ENCODE results near the gene ANKFY1. TPM values are rescaled to one million over a fixed set of nuclear protein-coding genes. Genes with fewer than 3 reads are reported as not detected.
A peak's percentile ranks its signal among the peaks of the same experiment; 100 is the strongest.

The ANKFY1 gene
- total RNA-seq, 1 experiment from 2014 or later, result 29.5 TPM

- Histone ChIP-seq H3K4me1 (replicated peaks) (no peaks in the 10 kb centered on the region), H3K4me3 (no peak overlapping the region), H3K9me3 (replicated peaks) (no peaks in the 10 kb centered on the region), H3K27me3 (replicated peaks) (no peaks in the 10 kb centered on the region), H3K27ac (no peak overlapping the region), H3K36me3 (peaks cover 97% of the 10 kb centered on the region)
- no peak for DNase-seq (ENCODE audit: low read depth in 1 of 2, low spot score in 2 of 2)
Measured at GRCh38 chr17:4174556-4174955, 89.2 kb downstream of the ANKFY1 start.

- H3K36me3 ChIP-seq, result peaks cover 97% of the 10 kb centered on the region
- no peak overlapping the region for H3K4me3 ChIP-seq
- no peak overlapping the region for H3K27ac ChIP-seq
- no peaks in the 10 kb centered on the region for H3K9me3 ChIP-seq (replicated peaks)
- no peaks in the 10 kb centered on the region for H3K27me3 ChIP-seq (replicated peaks)
- DNase-seq (ENCODE audit: low read depth in 1 of 2, low spot score in 2 of 2), result no peak
- no peaks in the 10 kb centered on the region for H3K4me1 ChIP-seq (replicated peaks)
Measured at GRCh38 chr17:4173781-4174180, 90.0 kb downstream of the ANKFY1 start.

DNA sequence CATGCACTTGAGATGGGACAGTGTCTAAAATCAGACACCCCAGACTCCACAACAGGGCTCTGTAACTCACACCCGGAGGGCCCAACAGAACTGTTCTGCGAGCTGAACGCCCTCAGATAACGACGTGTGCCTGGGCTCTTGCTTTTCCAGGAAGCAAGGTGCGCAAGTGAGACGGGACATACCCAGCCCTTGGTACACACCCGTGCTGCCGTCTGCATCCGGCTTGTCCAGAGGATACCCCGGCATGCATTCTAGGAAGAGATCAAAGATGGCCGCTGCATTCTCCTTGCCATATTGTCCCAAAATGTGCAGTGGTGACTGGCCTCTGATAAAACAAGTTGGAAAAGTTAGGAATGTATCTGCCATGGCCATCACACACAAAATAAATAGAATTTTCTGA lies 91.4 kb downstream of the ANKFY1 start:
- no peaks in the 10 kb centered on the region for H3K4me1 ChIP-seq (replicated peaks)
- H3K27me3 ChIP-seq (replicated peaks), result no peaks in the 10 kb centered on the region
- no peak overlapping the region for H3K27ac ChIP-seq
- H3K36me3 ChIP-seq, result peaks cover 95% of the 10 kb centered on the region
- H3K4me3 ChIP-seq, result no peak overlapping the region
- no peaks in the 10 kb centered on the region for H3K9me3 ChIP-seq (replicated peaks)
- no peak for DNase-seq (ENCODE audit: low read depth in 1 of 2, low spot score in 2 of 2)

GRCh38 chr17:4170639-4171280 lies 93.0 kb downstream of the ANKFY1 start:
- Histone ChIP-seq H3K4me3 (no peak overlapping the region), H3K27me3 (replicated peaks) (no peaks in the 10 kb centered on the region), H3K4me1 (replicated peaks) (no peaks in the 10 kb centered on the region), H3K9me3 (replicated peaks) (no peaks in the 10 kb centered on the region), H3K27ac (no peak overlapping the region), H3K36me3 (peaks cover 82% of the 10 kb centered on the region)
- DNase-seq (ENCODE audit: low read depth in 1 of 2, low spot score in 2 of 2), result no peak

DNA sequence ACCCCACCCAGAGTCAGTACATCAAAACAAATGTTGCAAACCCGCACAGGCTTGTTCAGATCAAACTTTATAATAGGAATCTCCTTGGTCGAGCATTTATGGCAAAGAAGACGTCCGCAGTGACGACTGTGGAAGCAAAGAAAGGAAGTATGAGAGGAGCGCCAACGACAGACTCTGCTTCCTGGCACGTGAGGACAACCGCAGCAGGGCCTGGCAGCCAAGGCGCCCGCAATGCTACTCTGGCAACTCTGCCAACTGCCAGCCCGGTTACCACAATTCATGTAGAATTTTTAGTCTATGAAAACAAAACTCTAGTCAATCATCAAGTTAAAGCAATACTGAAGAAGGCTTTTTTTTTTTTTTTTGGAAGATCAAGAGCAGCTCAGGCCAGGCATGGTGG lies 96.0 kb downstream of the ANKFY1 start:
- Histone ChIP-seq H3K27me3 (replicated peaks) (no peaks in the 10 kb centered on the region), H3K4me1 (replicated peaks) (peaks cover 5% of the 10 kb centered on the region), H3K36me3 (peaks cover 73% of the 10 kb centered on the region), H3K9me3 (replicated peaks) (no peaks in the 10 kb centered on the region), H3K27ac (no peak overlapping the region), H3K4me3 (no peak overlapping the region)
- no peak for DNase-seq (ENCODE audit: low read depth in 1 of 2, low spot score in 2 of 2)

GRCh38 chr17:4166419-4166818 lies 97.4 kb downstream of the ANKFY1 start:
- Histone ChIP-seq H3K27ac (no peak overlapping the region), H3K4me3 (no peak overlapping the region), H3K27me3 (replicated peaks) (no peaks in the 10 kb centered on the region), H3K36me3 (peaks cover 59% of the 10 kb centered on the region), H3K4me1 (replicated peaks) (peaks cover 19% of the 10 kb centered on the region), H3K9me3 (replicated peaks) (no peaks in the 10 kb centered on the region)
- DNase-seq (ENCODE audit: low read depth in 1 of 2, low spot score in 2 of 2), result no peak

DNA sequence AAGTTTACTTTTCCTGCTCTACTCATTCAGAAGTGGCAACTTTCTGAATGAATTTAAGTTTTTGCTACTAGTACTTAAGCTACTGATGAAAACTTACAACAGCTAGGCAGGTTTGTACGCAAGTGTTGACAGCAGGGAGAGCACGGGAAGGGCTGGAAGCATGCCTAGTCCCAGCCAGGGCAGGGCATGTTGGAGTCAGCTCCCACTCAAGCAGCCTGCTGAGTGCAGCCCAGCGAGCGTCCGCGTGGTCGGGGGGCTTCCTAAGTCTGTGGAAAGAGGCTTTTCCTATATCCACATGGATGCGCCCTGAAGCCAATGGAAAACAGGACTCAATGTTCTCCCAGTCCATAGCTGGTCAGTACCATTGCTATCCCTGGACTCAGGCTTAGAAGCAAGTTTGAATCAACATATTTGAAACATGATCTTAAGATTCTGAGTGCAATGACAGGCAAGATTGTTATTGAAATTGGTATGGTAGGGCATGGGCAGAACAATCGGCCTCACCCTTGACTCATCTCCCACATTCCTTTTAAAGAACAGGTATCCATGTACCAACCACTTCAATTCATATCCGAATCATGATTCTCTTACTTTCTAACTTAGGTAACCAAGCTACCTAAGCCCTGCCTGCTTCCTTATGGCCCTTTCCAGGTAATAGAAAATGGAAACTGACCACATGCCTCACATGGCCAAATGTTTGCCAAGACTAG lies 98.3 kb downstream of the ANKFY1 start:
- no peaks in the 10 kb centered on the region for H3K27me3 ChIP-seq (replicated peaks)
- H3K27ac ChIP-seq, result no peak overlapping the region
- H3K4me1 ChIP-seq (replicated peaks), result peaks cover 28% of the 10 kb centered on the region
- H3K9me3 ChIP-seq (replicated peaks), result no peaks in the 10 kb centered on the region
- H3K4me3 ChIP-seq, result no peak overlapping the region
- DNase-seq (ENCODE audit: low read depth in 1 of 2, low spot score in 2 of 2), result no peak
- H3K36me3 ChIP-seq, result peaks cover 51% of the 10 kb centered on the region

DNA sequence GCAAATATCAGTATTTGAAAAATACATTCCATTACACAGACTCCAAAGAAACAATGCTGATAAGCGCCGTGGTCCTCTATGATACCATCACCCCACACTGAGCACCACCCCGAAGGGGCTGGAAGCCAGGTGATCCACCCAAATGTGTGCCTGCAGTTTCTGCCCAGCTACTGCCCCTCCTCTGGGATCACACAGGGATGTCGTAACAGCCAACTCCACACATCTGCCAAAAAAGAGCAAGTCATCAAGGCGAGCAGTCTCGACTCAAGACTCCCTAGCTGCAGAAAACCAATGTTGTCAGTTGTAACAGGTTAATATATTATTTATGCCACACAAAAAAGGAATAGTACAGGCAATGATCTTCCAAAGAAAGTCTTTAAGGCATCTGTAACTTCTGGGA lies 99.8 kb downstream of the ANKFY1 start:
- Histone ChIP-seq H3K9me3 (replicated peaks) (no peaks in the 10 kb centered on the region), H3K4me1 (replicated peaks) (peaks cover 28% of the 10 kb centered on the region), H3K4me3 (no peak overlapping the region), H3K27me3 (replicated peaks) (no peaks in the 10 kb centered on the region), H3K36me3 (peaks cover 36% of the 10 kb centered on the region), H3K27ac (no peak overlapping the region)
- DNase-seq (ENCODE audit: low read depth in 1 of 2, low spot score in 2 of 2), result no peak

DNA sequence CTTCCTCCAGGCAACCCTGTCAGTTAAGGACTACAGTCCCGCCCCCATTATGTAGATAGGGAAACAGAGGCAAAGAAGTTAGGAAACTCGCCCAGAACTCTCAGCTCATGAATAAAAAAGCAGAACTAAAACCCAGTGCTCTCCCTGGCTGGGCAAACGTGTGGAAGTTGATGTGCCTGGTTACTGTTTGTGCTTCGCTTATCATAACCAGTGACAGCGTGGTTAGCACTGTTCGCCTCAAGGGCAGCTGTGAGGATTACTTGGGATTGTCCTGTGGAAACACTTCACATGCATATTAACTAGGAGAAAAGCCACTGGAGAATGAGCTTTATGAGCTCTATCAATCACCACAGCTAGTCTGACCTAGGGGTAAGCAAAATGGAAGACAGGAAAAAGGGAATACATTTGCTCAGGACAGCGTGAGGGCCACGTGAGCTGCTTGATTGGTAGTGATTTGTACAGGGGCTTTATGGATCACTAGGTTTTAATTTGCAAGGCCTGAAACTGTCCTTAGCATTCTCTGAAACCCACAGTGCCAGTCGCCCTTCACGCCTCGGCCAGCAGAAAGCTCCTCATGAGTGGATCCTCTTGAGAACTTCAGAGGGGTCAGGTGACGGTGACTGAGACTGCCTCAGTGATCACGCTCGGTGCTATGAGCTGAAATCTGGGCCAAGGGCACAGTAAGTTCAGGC lies 100.9 kb downstream of the ANKFY1 start:
- Histone ChIP-seq H3K27me3 (replicated peaks) (no peaks in the 10 kb centered on the region), H3K4me3 (no peak overlapping the region), H3K4me1 (replicated peaks) (peaks cover 28% of the 10 kb centered on the region), H3K36me3 (peaks cover 28% of the 10 kb centered on the region), H3K27ac (0 out of 2 replicates have a peak overlapping the region, but pooled peaks have one; percentile 5), H3K9me3 (replicated peaks) (no peaks in the 10 kb centered on the region)
- peak in 1 of 2 experiments; percentile 10 for DNase-seq (ENCODE audit: low read depth in 1 of 2, low spot score in 2 of 2)

GRCh38 chr17:4162321-4162720 lies 101.5 kb downstream of the ANKFY1 start:
- no peaks in the 10 kb centered on the region for H3K27me3 ChIP-seq (replicated peaks)
- DNase-seq (ENCODE audit: low read depth in 1 of 2, low spot score in 2 of 2), result peak in 1 of 2 experiments; percentile 46
- no peaks in the 10 kb centered on the region for H3K9me3 ChIP-seq (replicated peaks)
- H3K36me3 ChIP-seq, result peaks cover 22% of the 10 kb centered on the region
- H3K4me3 ChIP-seq, result no peak overlapping the region
- peaks cover 28% of the 10 kb centered on the region for H3K4me1 ChIP-seq (replicated peaks)
- 0 out of 2 replicates have a peak overlapping the region, but pooled peaks have one; percentile 5 for H3K27ac ChIP-seq

DNA sequence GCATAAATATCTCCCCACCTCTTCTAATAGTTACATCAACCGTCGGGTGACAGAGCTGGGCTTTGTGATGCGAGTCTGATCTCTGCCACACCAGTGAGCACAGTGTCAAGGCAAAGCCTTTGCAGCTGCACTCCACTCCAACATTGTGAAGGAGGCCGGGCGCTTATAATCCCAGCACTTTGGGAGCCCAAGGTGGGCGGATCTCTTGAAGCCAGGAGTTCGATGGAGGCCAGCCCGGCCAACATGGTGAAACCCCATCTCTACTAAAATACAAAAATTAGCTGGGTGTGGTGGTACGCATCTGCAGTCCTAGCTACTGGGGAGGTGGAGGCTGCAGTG lies 101.8 kb downstream of the ANKFY1 start:
- Histone ChIP-seq H3K27ac (peak overlapping the region; percentile 28; the same call in 1 of the 2 replicates), H3K4me1 (replicated peaks) (peaks cover 28% of the 10 kb centered on the region), H3K9me3 (replicated peaks) (no peaks in the 10 kb centered on the region), H3K27me3 (replicated peaks) (no peaks in the 10 kb centered on the region), H3K36me3 (peaks cover 20% of the 10 kb centered on the region), H3K4me3 (no peak overlapping the region)
- peak in 1 of 2 experiments; percentile 22 for DNase-seq (ENCODE audit: low read depth in 1 of 2, low spot score in 2 of 2)

DNA sequence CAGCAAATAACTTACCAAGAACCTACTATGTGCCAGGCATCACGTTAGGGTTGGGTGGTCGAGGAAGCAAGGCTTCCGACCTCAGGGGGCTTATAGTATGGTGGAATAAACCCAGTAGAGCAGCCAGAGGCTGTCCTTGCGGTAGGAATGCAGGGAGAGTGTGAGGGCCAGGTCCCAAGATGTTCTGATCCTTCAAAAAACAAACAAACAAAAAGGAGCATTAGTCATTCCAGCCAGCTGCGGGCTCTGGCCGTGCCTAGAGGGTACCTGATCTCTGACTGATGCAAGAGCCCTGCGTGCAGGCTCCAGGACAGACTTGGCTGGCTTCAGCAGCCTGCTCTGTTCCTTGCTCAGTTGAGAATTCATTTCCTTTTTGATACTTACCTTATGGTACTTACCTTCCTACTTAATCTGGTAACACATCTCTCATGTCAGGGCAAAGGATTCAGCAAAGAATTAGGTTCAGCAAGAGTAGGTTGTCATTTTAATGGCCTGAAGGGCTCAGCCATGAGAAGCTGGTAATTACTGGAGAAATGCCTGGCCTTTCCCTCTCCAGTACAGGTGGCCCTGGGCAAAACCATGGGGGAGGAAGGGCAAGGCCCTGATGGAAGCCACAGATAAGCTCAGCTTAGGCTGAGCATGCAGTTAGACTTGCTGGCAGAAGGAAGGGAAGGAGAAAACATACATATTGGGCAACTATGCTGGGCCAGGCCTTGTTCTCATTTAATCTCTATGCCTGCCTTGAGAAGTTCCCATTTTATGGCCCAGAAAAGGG lies 102.4 kb downstream of the ANKFY1 start:
- H3K27ac ChIP-seq, result peak overlapping the region; percentile 28; the same call in 1 of the 2 replicates
- H3K9me3 ChIP-seq (replicated peaks), result no peaks in the 10 kb centered on the region
- peak; percentile 86 to 90 for DNase-seq (ENCODE audit: low read depth in 1 of 2, low spot score in 2 of 2)
- H3K4me3 ChIP-seq, result no peak overlapping the region
- H3K36me3 ChIP-seq, result peaks cover 20% of the 10 kb centered on the region
- H3K4me1 ChIP-seq (replicated peaks), result peaks cover 28% of the 10 kb centered on the region
- no peaks in the 10 kb centered on the region for H3K27me3 ChIP-seq (replicated peaks)

DNA sequence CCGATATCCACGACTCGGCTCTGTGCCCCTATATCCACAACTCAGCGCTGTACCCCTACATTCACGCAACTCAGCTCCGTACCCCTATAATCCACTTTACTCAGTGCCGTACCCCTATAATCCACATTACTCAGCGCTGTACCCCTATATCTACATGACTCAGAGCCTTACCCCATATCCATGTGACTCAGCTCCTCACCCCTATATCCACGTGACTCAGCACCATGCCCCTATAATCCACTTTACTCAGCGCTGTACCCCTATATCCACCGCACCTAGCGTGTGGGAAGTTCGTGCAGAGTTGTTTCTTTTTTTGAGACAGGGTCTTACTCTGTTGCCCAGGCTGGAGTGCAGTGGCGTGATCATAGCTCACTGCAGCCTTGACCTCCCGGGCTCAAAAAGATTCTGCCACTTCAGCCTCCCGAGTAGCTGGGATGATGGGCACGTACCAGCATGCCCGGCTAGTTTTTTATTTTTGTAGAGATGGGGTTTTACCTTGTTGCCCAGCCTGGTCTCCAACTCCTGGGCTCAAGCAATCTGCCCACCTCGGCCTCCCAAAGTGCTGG lies 103.4 kb downstream of the ANKFY1 start:
- H3K27me3 ChIP-seq (replicated peaks), result no peaks in the 10 kb centered on the region
- peaks cover 28% of the 10 kb centered on the region for H3K4me1 ChIP-seq (replicated peaks)
- DNase-seq (ENCODE audit: low read depth in 1 of 2, low spot score in 2 of 2), result no peak
- no peaks in the 10 kb centered on the region for H3K9me3 ChIP-seq (replicated peaks)
- H3K4me3 ChIP-seq, result no peak overlapping the region
- H3K36me3 ChIP-seq, result peaks cover 16% of the 10 kb centered on the region
- H3K27ac ChIP-seq, result no peak overlapping the region

All from SJSA1 (cell line).